NCI-H2196 (cell line): ENCODE measurements around the gene MIER3.

Experiments
- DNase-seq: peaks from one replicate; lab custom pipeline; 2025; ENCODE audit not compliant: unreplicated experiment; lab: John Stamatoyannopoulos, UW

Gene MIER3

DNA sequence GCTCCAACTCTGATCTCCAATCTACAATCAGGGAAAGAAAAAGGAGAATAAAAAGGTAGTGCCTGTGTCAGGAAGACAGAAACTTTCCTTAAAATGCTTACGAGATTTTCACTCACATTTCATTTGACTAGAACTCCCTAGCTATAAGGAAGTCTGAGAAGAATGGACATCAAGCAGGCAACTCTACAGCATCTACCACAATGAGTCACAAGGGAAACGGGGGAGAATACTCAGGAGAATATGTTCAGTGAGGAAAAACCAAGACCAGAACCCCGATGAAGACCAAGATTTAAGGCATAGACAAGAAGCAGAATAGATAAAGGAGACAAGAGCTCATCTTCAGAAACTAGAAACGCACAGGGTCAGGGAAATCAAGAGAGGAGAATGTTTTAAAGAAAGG, 51.5 kb downstream of the MIER3 start:
- no peak for DNase-seq

DNA sequence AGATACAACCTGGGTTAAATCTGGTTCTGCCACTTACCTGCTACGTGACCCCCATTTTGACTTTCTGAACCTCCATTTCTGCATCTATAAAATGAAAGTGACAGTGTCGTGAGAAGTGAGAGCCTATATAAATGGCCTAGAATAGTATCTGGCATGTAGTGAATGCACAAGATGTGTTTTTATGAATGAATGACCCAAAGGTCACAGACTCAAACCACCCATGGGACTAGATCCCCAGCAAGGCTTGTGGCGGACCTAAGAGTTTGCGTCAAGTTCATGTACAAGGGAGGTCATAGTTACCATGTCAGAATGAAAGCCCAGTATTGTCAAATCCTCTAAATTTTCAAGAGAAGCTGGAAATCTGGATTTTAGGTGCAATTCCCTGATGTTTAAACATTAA, 53.7 kb downstream of the MIER3 start:
- no peak for DNase-seq

DNA sequence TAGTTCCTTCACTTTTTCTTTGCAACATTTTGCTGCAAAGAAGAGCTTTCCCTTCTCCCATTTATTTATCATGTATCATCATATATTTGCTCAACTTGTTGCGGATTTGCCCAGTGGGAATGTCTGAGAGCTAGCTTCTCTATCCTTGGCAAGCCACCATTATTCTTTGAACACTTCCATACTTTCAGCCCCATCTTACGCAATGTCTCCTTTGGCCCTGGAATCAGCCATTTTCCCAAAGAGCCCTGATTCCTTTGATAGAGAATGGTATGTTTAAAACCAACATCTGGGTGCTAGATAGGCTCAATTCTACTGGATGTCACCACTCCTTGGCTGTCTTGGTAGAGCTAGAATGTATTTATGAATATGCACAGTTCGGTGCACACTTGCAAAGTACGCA, 55.2 kb downstream of the MIER3 start:
- DNase-seq: no peak

DNA sequence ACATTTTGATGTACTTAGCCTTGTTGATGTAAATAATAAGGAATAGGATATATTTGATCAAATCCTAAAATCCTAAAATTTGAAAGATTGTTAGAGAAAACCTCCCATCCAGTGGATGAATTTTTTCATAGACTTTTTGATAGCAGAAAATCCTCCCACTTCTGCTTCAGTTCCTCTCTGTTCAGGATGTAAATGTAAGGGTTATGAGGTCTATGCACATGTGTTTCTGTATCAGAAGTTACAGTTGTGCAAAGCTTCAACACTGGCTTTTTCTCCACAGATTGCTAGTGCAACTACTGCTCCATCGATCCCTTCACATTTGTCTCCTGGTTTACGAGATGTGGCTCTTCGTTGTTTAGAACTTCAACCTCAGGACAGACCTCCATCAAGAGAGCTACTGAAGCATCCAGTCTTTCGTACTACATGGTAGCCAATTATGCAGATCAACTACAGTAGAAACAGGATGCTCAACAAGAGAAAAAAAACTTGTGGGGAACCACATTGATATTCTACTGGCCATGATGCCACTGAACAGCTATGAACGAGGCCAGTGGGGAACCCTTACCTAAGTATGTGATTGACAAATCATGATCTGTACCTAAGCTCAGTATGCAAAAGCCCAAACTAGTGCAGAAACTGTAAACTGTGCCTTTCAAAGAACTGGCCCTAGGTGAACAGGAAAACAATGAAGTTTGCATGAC, 58.5 kb downstream of the MIER3 start:
- DNase-seq: no peak

DNA sequence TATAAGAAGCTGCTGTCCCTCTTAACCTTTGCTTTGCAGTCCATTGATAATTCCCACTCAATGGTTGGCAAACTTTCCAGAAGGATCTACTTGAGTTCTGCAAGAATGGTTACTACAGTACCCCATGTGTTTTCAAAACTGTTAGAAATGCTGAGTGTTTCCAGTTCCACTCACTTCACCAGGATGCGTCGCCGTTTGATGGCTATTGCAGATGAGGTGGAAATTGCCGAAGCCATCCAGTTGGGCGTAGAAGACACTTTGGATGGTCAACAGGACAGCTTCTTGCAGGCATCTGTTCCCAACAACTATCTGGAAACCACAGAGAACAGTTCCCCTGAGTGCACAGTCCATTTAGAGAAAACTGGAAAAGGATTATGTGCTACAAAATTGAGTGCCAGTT, 70.4 kb downstream of the MIER3 start:
- DNase-seq: no peak

DNA sequence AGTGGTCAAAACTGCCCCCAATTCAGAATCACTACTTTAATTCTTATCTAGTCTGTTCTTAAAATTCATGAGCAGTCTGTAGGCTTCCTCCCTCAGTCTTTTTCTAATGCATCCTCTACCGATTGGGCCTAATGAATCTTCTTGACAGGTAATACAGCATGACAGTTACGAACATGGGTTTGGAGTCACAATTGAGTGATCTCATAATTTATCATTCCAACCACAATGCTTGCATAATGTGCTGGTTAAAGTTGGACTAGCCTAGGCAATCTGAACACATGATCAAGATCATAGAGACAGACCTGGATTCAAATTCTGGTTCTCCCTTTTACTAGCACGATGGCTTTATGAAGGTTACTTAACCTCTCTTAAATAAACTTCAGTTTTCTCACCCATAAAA, 75.6 kb downstream of the MIER3 start:
- no peak for DNase-seq

DNA sequence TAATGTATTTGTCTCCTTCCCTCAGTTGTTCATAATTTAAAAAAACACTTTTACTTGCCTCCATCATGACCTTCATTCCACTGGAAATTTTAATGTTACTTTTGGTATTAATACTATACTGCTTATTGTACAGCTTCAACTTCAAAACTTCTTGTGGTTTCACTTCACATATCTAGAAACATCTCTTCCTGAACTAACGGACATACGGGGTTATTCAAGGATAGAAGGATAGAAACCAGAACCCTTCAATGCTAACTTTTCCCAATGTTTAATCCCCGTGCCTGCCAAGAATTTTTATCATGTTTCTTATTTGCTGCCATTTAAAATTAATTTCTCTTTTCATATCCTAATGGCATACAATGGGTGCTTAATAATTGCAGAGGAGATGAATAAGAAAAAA, 78.9 kb downstream of the MIER3 start:
- DNase-seq: no peak

DNA sequence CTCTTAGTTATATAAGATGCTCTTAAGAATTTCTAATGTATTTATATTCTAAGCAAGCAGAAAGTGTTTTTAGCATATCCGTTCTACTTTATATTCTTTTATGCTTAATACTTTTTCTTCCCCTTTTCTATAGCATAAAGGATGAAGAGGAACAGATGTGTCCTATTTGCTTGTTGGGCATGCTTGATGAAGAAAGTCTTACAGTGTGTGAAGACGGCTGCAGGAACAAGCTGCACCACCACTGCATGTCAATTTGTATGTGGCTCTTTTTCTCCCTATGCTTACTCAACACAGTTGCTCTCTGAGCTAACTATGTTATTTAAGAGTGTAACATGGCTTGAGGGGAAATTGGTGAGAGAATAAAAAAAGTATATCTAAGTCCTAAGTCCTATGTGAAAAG, 80.1 kb downstream of the MIER3 start:
- no peak for DNase-seq
